ENCODE results near the gene DGKQ. TPM values are rescaled to one million over a fixed set of nuclear protein-coding genes. Genes with fewer than 3 reads are reported as not detected.
"Not testable (repeated sequence)": the region's sequence is repeated elsewhere in the genome, so short reads cannot be mapped to it uniquely, and the experiment has no call there.

Gene DGKQ
- total and polyA plus RNA-seq, 11 donors = 2.6 to 7.3 (median 4.1) TPM

DNA sequence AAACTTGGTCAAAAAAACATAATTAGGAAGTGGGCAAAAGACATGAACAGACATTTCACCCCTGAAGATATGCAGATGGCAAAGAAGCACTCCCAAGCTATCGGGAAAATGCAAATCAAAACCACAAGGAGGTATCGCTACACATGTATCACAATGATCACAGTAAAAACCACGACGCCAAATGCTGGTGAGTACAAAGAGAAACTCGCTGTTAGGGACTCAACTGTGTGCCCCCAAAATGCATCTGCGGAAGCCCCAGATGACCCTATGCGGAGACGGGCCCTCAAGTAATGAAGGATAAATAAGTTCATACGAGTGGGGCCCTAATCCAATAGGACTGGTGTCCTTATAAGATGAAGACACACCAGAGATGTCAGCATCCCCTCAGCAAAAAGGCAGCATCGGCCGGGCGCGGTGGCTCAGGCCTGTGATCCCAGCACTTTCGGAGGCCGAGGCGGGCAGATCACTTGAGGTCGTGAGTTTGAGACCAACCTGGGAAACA, 51.5 kb downstream of the DGKQ start:
- Histone ChIP-seq H3K27me3 (no peaks in the 10 kb centered on the region), H3K9me3 (peaks cover 0 to 7% (median 0%) of the 10 kb centered on the region in 12 donors), H3K27ac (no peak overlapping the region), H3K4me1 (peaks cover 0 to 38% (median 6%) of the 10 kb centered on the region in 12 donors), H3K36me3 (peaks cover 0 to 5% (median 0%) of the 10 kb centered on the region in 9 donors), H3K4me3 (no peak overlapping the region)
- TF ChIP-seq, protein P1, sequence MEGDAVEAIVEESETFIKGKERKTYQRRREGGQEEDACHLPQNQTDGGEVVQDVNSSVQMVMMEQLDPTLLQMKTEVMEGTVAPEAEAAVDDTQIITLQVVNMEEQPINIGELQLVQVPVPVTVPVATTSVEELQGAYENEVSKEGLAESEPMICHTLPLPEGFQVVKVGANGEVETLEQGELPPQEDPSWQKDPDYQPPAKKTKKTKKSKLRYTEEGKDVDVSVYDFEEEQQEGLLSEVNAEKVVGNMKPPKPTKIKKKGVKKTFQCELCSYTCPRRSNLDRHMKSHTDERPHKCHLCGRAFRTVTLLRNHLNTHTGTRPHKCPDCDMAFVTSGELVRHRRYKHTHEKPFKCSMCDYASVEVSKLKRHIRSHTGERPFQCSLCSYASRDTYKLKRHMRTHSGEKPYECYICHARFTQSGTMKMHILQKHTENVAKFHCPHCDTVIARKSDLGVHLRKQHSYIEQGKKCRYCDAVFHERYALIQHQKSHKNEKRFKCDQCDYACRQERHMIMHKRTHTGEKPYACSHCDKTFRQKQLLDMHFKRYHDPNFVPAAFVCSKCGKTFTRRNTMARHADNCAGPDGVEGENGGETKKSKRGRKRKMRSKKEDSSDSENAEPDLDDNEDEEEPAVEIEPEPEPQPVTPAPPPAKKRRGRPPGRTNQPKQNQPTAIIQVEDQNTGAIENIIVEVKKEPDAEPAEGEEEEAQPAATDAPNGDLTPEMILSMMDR (IDR thresholded peaks at IDR 0.05) = no peak
- TF ChIP-seq POLR2A (IDR thresholded peaks at IDR 0.05) = no peak
- DNase-seq (no peak), ATAC-seq (no peak)
- 94 to 96% (median 95%) methylated on average over 17 of the region's 17 CpGs for WGBS, 4 donors
- intact Hi-C loops (cut with DNase I) = no loop called here

DNA sequence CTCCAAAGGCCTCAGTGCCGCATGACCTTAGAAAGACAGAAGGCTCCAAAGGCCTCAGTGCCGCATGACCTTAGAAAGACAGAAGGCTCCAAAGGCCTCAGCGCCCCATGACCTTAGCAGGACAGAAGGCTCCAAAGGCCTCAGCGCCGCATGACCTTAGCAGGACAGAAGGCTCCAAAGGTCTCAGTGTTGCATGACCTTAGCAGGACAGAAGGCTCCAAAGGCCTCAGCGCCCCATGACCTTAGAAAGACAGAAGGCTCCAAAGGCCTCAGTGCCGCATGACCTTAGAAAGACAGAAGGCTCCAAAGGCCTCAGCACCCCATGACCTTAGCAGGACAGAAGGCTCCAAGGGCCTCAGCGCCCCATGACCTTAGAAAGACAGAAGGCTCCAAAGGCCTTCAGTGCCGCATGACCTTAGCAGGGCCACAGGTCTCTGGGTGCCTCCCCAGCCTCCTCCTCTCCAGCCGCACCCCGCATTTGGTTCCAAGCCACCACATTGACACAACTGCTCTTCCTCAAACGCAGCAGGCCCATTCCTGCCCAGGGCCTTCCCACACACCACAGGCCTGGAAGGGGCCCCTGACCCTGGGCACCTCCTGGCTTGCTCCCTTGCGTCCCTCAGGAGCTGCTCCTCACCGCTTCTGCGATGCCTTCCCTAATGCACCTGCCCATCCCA, 54.2 kb downstream of the DGKQ start:
- H3K36me3 ChIP-seq; H3K27ac ChIP-seq; H3K9me3 ChIP-seq; ATAC-seq; H3K27me3 ChIP-seq; H3K4me3 ChIP-seq; intact Hi-C loops (cut with DNase I): not testable (repeated sequence)
- H3K4me1 ChIP-seq = peaks cover 0 to 27% (median 0%) of the 10 kb centered on the region in 12 donors
- 84 to 98% (median 93%) methylated on average over 12 to 15 of the region's 15 CpGs for WGBS, 4 donors
- peak in 1 of 5 donors; percentile 19 for DNase-seq

DNA sequence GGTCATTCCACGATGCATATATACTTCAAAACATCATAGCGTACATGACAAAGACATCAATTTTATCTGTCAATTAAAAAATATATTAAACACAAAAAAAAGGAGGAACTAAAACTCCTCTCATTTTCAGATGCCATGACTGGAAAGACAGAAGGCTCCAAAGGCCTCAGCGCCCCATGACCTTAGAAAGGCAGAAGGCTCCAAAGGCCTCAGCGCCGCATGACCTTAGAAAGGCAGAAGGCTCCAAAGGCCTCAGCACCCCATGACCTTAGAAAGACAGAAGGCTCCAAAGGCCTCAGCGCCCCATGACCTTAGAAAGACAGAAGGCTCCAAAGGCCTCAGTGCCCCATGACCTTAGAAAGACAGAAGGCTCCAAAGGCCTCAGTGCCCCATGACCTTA, 54.8 kb downstream of the DGKQ start:
- H3K27ac ChIP-seq; ATAC-seq; H3K27me3 ChIP-seq; H3K4me3 ChIP-seq; H3K9me3 ChIP-seq; DNase-seq; H3K36me3 ChIP-seq; intact Hi-C loops (cut with DNase I): not testable (repeated sequence)
- WGBS, 4 donors = 82 to 94% (median 89%) methylated on average over 6 of the region's 6 CpGs
- H3K4me1 ChIP-seq = peaks cover 0 to 26% (median 0%) of the 10 kb centered on the region in 12 donors

DNA sequence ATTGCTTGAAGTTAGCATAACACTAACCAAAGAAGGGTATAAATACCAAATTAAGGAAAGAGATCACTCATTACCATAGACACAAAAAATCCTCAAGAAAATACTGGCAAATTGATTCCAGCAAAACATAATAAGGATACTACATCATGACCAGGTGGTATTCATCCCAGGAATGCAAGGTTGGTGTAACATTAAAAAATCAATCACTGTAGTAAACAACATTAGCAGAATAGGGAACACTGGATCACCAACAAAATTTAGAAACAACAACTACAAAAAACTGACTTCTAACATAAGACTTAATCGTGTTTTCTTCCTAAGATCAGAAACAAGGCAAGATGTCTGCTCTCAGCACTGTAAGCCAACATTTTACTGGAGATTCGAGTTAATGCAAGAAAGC, 55.4 kb downstream of the DGKQ start:
- H3K4me3 ChIP-seq = no peak overlapping the region
- TF ChIP-seq POLR2A (IDR thresholded peaks at IDR 0.05) = no peak
- TF ChIP-seq, protein P1 (IDR thresholded peaks at IDR 0.05) = no peak
- WGBS, 4 donors = 98% methylated on average over 2 of the region's 2 CpGs
- peaks cover 0 to 22% (median 0%) of the 10 kb centered on the region in 12 donors for H3K4me1 ChIP-seq
- no peaks in the 10 kb centered on the region for H3K27me3 ChIP-seq
- no peak for ATAC-seq
- DNase-seq = no peak
- no peak overlapping the region for H3K27ac ChIP-seq
- H3K36me3 ChIP-seq = peaks cover 0 to 5% (median 2%) of the 10 kb centered on the region in 9 donors
- intact Hi-C loops (cut with DNase I) = no loop called here
- H3K9me3 ChIP-seq = peaks cover 0 to 7% (median 0%) of the 10 kb centered on the region in 12 donors

DNA sequence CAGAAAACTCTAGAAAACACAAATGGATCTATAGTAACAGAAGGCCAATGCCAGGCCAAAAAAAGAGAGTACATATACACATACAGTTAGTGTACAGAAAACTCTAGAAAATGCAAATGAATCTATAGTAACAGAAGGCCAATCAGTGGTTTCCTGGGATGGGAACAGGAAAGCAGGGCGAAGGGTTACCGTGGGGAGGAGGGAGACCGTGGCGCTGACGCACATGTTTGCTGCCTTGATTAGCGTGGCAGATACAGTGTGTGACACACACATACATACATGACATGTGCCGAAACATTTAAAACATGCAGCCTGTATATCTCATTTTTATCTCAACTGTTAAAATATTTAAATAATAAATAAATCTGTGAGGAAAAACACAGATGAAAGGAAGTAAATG, 55.9 kb downstream of the DGKQ start:
- Histone ChIP-seq H3K4me3 (no peak overlapping the region), H3K9me3 (peaks cover 0 to 7% (median 0%) of the 10 kb centered on the region in 12 donors), H3K27ac (no peak overlapping the region), H3K4me1 (peaks cover 0 to 19% (median 0%) of the 10 kb centered on the region in 12 donors), H3K27me3 (no peaks in the 10 kb centered on the region), H3K36me3 (peaks cover 0 to 9% (median 5%) of the 10 kb centered on the region in 9 donors)
- 96 to 98% (median 96%) methylated on average over 7 of the region's 7 CpGs for WGBS, 4 donors
- no peak for TF ChIP-seq POLR2A (IDR thresholded peaks at IDR 0.05)
- TF ChIP-seq, protein P1 (IDR thresholded peaks at IDR 0.05) = no peak
- no peak for DNase-seq
- intact Hi-C loops (cut with DNase I) = no loop called here
- no peak for ATAC-seq
